NK-92 treated with Interleukin-12 subunit alpha and Interleukin-12 subunit beta, amount 100 ng/mL, for 24 hours (cell line): ENCODE measurements around the gene ABHD5.

Experiments
- DNase-seq: peaks from one replicate; lab custom pipeline; 2025; lab: John Stamatoyannopoulos, UW

The ABHD5 gene

DNA sequence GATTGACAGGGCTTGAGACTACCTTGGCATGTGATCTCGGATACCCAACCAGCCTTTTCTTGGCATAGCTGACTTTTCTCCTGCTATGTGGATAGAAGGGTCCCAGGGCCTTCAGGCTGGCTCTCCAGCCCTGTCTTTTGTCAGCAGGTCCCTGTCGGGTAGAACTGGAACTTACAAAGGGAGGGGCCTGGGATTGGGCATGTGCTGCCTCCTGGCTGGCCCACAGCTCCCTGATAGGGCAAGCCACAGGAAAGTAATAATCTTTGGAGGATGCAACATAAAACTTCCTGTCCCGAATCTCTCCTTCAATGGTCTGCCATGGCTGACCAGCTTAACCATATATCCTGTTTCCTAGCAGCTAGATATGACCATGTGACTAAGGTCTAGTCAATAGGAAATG is 89.1 kb downstream of the ABHD5 start:
- no peak for DNase-seq

DNA sequence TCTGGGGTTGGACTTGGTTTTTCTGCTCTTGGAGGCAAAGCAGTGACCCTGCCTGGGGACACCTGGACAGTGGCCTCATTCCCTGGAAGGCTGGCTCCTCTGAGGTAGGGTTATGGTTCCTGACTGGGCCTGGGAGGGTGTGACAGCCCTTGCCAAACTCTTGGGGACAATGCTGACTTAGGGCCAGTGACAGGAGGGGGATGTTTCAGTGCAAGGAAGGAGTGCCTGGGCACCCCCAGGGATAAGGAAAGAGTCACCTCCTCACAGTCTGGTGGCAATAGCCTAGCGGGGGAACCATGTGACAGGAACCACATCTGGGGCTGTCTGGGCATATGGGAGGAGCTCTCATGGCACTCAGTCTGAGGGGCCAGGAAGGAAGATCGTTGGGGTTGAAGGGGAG is 91.8 kb downstream of the ABHD5 start:
- no peak for DNase-seq
